Astrocyte of the cerebellum (primary cell): ENCODE results near the gene ZMYND8.
"Not testable (repeated sequence)": the region's sequence is repeated elsewhere in the genome, so short reads cannot be mapped to it uniquely, and the experiment has no call there.

Source experiments
- DNase-seq: peaks from one replicate; pipeline ENCODE4 v3.0.0-alpha.2; 2011; ENCODE audit warnings: low read depth
- H3K4me3 ChIP-seq: 2 replicates; pipeline ENCODE4 v1.5.1; 2011; ENCODE audit warnings: mild to moderate bottlenecking, low read depth, low read length, moderate library complexity
- in situ Hi-C: cut with HindIII; loops from 2 replicates; pipeline ENCODE4 v1.10.0; 2017; ENCODE audit warnings: low sequenced_read_pairs
- TF ChIP-seq, protein P1 (sequence below): IDR thresholded peaks from 2 replicates; pipeline ENCODE4 v1.5.1; 2012; ENCODE audit warnings: low read length, low read depth, moderate library complexity, mild to moderate bottlenecking; ENCODE audit errors: missing control alignments

Gene ZMYND8

DNA sequence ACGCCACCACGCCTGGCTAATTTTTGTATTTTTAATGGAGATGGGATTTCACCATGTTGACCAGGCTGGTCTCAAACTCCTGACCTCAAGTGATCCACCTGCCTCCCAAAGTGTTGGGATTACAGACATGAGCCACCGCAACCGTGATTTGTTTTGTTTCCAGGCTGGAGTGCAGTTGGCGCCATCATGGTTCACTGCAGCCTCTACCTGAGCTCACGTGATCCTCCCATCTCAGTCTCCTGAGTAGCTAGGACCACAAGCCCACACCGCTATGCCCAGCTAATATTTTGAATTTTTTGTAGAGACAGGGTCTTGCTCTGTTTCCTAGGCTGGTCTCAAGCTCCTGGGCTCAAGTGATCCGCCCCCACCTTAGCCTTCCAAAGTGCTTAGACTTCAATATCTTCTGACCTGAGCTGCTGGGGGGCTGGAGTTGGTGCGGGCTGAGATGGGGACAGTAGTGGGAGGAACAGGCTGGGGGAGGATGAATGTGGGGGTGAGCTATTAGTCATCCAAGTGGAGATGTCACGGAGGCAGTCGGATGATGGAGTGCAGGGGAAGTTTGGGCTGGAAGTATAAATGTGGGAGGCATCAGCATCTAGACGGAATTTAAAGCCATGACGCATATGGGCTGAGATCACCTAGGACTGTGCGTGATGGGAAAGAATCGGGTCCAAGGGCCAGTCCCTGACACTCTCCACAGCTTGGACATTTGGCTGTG is 23.1 kb upstream of the ZMYND8 start:
- TF ChIP-seq, protein P1, sequence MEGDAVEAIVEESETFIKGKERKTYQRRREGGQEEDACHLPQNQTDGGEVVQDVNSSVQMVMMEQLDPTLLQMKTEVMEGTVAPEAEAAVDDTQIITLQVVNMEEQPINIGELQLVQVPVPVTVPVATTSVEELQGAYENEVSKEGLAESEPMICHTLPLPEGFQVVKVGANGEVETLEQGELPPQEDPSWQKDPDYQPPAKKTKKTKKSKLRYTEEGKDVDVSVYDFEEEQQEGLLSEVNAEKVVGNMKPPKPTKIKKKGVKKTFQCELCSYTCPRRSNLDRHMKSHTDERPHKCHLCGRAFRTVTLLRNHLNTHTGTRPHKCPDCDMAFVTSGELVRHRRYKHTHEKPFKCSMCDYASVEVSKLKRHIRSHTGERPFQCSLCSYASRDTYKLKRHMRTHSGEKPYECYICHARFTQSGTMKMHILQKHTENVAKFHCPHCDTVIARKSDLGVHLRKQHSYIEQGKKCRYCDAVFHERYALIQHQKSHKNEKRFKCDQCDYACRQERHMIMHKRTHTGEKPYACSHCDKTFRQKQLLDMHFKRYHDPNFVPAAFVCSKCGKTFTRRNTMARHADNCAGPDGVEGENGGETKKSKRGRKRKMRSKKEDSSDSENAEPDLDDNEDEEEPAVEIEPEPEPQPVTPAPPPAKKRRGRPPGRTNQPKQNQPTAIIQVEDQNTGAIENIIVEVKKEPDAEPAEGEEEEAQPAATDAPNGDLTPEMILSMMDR = no peak
- no peak for DNase-seq
- H3K4me3 ChIP-seq = no peak overlapping the region
- in situ Hi-C loops = no loop called here

DNA sequence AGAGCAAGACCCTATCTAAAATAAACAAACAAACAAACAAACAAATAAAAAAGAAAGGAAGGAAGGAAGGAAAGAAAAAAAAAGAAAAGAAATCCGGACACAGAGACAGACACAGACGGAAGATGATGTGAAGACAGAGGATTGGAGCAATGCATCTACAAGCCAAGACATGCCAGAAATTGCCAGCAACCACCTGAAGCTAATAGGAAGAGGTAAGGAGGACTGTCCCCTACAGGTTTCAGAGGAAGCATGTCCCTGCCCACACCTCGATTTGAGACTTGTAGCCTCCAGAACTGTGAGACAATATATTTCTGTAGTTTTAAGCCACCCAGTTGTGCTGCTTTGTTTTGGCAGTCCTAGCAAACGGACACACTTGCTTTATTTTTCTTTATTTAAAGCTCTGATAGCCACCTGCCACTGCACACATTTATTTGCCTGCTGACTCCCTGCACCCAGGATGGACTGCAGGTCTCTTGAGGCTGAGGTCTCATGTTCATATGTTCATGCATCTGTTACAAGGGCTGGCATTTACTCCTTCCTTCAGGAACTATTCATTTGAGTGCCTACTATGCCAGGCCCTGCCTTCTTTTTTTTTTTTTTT is 20.7 kb upstream of the ZMYND8 start:
- in situ Hi-C loops = no loop called here
- no peak for DNase-seq
- no peak overlapping the region for H3K4me3 ChIP-seq
- TF ChIP-seq, protein P1 = no peak

DNA sequence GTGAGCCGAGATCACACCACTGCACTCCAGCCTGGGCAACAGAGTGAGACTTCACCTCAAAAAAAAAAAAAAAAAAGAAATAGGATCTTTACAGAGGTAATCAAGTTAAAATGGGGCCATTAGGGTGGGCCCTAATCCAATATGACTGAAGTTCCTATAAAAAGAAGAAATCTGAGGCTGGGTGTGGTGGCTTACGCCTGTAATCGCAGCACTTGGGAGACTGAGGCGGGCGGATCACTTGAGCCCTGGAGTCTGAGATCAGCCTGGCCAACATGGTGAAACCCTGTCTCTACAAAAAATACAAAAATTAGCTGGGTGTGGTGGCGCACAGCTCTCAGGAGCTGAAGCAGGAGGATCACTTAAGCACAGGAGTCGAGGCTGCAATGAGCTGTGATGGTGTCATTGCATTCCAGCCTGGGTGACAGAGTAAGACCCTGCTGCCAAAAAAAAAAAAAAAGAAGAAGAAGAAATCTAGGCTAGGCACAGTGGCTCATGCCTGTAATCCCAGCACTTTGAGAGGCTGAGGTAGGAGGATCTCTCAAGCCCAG is 19.7 kb upstream of the ZMYND8 start:
- in situ Hi-C loops, DNase-seq, H3K4me3 ChIP-seq: not testable (repeated sequence)

DNA sequence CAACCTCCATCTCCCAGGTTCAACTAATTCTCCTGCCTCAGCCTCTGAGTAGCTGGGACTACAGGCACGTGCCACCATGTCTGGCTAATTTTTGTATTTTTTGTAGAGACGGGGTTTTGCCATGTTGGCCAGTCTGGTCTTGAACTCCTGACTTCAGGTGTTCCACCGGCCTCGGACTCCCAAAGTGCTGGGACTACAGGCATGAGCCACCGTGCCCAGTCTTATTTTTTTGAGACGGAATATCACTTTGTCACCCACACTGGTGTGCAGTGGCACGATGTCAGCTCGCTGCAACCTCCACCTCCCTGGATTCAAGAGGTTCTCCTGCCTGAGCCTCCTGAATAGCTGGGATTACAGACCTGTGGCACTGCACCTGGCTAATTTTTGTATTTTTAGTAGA is 17.6 kb upstream of the ZMYND8 start:
- DNase-seq, H3K4me3 ChIP-seq: not testable (repeated sequence)
- in situ Hi-C loops = loop anchor here (5.0 to 25.0 kb wide), 2 partner anchors 57 to 238 kb away; no protein-coding TSS in a partner anchor

DNA sequence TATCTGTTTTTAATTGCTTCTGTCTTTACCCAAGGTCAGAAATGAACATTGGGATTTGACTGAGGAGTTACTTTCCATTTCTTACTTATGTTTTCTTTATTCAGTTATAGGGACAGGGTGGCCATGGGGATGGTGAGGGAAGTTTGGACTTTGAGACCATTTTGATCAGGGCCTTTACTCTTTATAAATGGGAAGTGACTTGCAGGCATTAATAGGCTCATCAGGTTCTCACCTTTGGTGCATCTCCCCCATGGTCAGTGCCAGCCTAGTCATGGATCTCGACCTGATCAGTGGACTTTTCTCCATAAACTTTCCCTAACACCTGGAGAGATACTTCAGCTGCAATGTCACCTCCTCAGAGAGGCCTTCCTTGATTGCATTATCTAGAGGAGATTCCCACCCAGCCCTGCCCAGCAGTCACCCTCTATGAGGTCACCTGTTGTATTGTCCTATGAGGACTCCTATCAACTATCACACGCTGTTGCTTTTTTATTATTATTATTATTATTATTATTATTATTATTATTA is 16.8 kb upstream of the ZMYND8 start:
- TF ChIP-seq, protein P1 = no peak
- no peak for DNase-seq
- H3K4me3 ChIP-seq = no peak overlapping the region
- in situ Hi-C loops = loop anchor here (5.0 to 25.0 kb wide), 2 partner anchors 56 to 239 kb away; no protein-coding TSS in a partner anchor

DNA sequence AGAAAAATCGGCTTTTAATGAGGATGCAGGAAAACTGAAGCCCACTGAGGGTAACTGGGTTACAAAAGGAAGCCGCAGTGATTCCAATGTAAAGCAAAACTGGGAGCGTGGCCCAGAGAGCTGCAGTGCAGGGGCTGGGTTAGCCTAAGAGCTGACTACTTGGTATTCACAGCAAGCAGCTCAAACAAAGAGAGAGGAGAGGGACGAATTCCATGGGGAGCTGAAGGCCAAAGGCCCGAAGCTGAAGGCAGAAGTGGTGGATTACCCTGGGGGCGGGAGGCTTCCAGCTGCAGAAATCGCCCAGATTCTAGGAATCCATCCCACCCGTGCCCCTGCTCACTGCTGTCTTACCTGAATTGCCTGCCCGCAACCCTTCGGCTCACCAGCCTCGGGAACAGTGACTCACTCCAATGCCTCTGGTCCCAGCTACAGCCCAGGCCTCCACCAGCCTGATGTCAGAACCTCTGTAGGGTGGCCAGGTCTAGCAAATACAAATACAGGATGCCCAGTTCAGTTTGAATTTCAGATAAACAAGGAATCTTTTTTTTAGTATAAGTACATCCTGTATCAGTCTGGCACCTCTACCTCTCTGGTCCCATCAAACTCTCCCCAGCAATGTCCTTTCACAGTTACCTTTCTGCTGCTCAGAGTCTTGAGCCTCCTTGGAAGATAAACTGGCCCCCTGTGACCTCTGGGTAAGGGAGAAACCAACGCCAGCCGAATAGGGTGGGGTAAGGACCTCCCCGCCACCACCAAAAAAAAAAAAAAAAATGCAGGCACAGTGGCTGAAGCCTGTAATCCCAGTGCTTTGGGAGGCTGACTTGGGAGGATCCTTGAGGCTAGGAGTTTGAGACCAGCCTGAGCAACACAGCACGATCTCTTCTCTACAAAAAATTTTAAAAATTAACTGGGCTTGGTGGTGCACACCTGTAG is 14.6 kb upstream of the ZMYND8 start:
- no peak overlapping the region for H3K4me3 ChIP-seq
- in situ Hi-C loops = loop anchor here (5.0 to 25.0 kb wide), 2 partner anchors 54 to 241 kb away; no protein-coding TSS in a partner anchor
- DNase-seq = no peak
- TF ChIP-seq, protein P1 = no peak

DNA sequence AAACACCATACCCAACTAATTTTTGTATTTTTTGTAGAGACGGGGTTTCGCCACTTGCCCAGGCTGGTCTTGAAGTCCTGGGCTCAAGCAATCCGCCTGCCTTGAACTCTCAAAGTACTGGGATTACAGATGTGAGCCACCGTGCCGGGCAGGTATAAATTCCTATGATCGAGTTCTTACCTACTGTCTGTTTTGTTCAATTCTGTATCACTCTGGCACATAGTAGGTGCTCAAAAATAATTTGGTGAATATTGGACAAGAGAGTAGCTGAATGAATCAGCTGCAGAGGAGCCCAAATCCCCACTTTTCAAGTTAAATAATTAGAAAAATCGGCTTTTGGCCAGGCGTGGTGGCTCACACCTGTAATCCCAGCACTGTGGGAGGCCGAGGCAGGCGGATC is 13.7 kb upstream of the ZMYND8 start:
- no peak overlapping the region for H3K4me3 ChIP-seq
- in situ Hi-C loops = loop anchor here (5.0 to 25.0 kb wide), 2 partner anchors 53 to 242 kb away; no protein-coding TSS in a partner anchor
- no peak for DNase-seq
- TF ChIP-seq, protein P1 = no peak
